WERI-Rb-1 (cell line): ENCODE results near the gene PIGW.
A peak's percentile ranks its signal among the peaks of the same experiment; 100 is the strongest.

Experiments used
- DNase-seq: peaks from one replicate; pipeline ENCODE4 v3.0.0-alpha.2; 2020
- H3K27ac ChIP-seq: fragments of 250-450 bp; sonication (Bioruptor Pico); 2 replicates; pipeline ENCODE4 v1.5.1; 2020; ENCODE audit warnings: mild to moderate bottlenecking, moderate library complexity
- H3K27me3 ChIP-seq: fragments of 250-450 bp; sonication (Bioruptor Pico); 2 replicates; pipeline ENCODE4 v1.5.1; 2021; ENCODE audit warnings: mild to moderate bottlenecking, low read depth, moderate library complexity; ENCODE audit not compliant: insufficient read depth, severe bottlenecking
- H3K36me3 ChIP-seq: fragments of 250-450 bp; sonication (Bioruptor Pico); 2 replicates; pipeline ENCODE4 v1.5.1; 2020; ENCODE audit warnings: mild to moderate bottlenecking, moderate library complexity
- H3K4me3 ChIP-seq: 2 replicates; pipeline ENCODE4 v1.5.1; 2011; ENCODE audit warnings: low read depth, mild to moderate bottlenecking, control low read depth, low read length
- H3K9me3 ChIP-seq: fragments of 250-450 bp; sonication (Bioruptor Pico); 2 replicates; pipeline ENCODE4 v1.5.1; 2021; ENCODE audit warnings: mild to moderate bottlenecking, moderate library complexity; ENCODE audit not compliant: severe bottlenecking
- CTCF ChIP-seq: IDR thresholded peaks from 2 replicates; pipeline ENCODE4 v1.5.1; 2011; ENCODE audit warnings: low read depth, mild to moderate bottlenecking, control low read depth, inconsistent platforms, low read length

Gene PIGW

GRCh38 chr17:36494674-36495073 lies 40.1 kb upstream of the PIGW start:
- no peak for TF ChIP-seq CTCF
- Histone ChIP-seq H3K9me3 (no peaks in the 10 kb centered on the region), H3K27ac (peak overlapping the region; percentile 78), H3K27me3 (no peaks in the 10 kb centered on the region), H3K36me3 (peaks cover 83% of the 10 kb centered on the region), H3K4me3 (no peak overlapping the region)
- DNase-seq, result no peak

GRCh38 chr17:36495076-36495578 lies 39.7 kb upstream of the PIGW start:
- H3K9me3 ChIP-seq, result no peaks in the 10 kb centered on the region
- peak; percentile 64 for DNase-seq
- peak overlapping the region; percentile 78 for H3K27ac ChIP-seq
- no peak overlapping the region for H3K4me3 ChIP-seq
- no peaks in the 10 kb centered on the region for H3K27me3 ChIP-seq
- peaks cover 86% of the 10 kb centered on the region for H3K36me3 ChIP-seq
- no peak for TF ChIP-seq CTCF

DNA sequence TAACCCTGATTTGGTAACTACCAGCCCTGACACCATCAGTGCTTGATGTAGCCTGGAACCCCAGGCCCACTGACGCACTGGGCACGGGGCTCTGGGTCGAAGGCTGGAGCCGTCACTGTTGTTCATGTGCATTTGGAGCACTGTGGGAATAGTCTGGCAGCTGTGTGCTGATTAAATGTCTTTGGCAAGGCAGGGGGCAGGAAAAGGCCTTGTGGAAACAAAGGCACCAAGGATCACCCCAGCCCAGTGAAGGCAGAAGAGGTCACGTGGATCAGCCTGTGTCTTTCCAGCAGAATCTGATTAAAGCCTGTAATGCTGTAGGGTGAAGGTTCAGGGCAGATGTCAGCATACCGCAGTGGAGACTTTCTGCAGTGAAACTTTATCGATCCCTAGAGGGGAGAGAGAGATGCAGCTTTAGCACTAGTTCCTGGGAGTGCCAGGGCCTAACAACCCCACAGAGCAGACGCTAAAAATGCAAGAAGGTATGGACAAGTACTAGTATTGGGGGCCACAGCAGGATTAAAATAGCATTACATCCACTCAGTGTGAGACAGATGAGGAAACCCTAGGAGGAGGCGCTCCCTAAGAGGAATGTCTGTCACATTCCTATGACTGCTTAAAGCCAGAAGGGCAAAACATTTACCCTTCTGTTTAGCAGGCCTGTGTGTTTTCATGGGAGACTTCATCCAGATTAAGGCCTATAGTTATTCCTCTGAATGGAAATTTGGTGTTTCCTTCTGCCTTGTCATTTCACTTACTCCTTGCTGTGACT lies 38.6 kb upstream of the PIGW start:
- H3K9me3 ChIP-seq, result no peaks in the 10 kb centered on the region
- TF ChIP-seq CTCF, result no peak
- peaks cover 90% of the 10 kb centered on the region for H3K36me3 ChIP-seq
- peak; percentile 55 for DNase-seq
- H3K27ac ChIP-seq, result peak overlapping the region; percentile 78
- no peak overlapping the region for H3K4me3 ChIP-seq
- no peaks in the 10 kb centered on the region for H3K27me3 ChIP-seq

- TF ChIP-seq CTCF, result no peak
- Histone ChIP-seq H3K4me3 (no peak overlapping the region), H3K27me3 (no peaks in the 10 kb centered on the region), H3K9me3 (no peaks in the 10 kb centered on the region), H3K36me3 (peaks cover 88% of the 10 kb centered on the region), H3K27ac (no peak overlapping the region)
- DNase-seq, result no peak
Observed at GRCh38 chr17:36498155-36498554, 36.6 kb upstream of the PIGW start.

DNA sequence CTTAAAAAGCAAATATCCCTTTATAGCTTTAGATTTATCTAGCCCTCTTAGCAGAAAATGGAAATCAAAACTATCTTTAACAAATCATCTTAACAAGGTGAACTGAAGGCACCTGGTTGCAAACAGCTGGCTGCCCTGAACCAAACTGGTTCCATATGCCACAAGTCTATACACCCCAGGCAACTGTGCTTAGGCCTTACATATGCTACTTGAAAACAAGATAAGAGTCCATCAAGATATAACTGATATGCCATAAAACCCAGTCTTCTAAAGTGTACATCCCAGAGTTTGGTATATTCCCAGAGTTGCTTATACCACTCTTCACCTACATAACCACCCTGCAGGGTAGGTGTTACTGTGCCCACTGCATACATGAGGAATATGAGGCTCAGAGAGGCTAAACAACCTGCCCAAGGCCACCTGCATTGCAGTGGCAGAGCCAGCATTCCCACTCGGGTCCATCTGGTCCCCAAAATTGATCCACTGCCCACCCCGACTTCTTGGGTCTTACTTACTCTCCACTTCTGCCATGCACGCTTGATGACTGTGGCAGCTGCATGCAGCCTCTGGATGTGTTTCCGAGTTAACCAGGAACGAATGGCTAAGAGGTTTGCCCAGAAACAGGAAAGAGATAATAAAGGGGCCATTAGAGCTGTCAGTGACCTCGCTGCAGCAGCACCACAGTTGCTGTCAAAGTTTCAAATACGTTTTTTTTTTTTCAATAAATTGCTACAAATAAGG lies 36.1 kb upstream of the PIGW start:
- Histone ChIP-seq H3K27me3 (no peaks in the 10 kb centered on the region), H3K4me3 (no peak overlapping the region), H3K27ac (no peak overlapping the region), H3K9me3 (no peaks in the 10 kb centered on the region), H3K36me3 (peaks cover 88% of the 10 kb centered on the region)
- no peak for TF ChIP-seq CTCF
- no peak for DNase-seq
